ENCODE data around the gene ITPR2.

ITPR2 gene

GRCh38 chr12:26548227-26548626, 284.8 kb downstream of the ITPR2 start:
- no peak overlapping the region for H3K4me3 ChIP-seq (ENCODE audit: low read depth, low read length)
- no peak overlapping the region for H2BK12ac ChIP-seq (ENCODE audit: low read length)
- H3K27me3 ChIP-seq (ENCODE audit: insufficient read depth, low read length), result no peaks in the 10 kb centered on the region
- no peak overlapping the region for H2BK120ac ChIP-seq (ENCODE audit: insufficient read depth, low read length, poor library complexity)
- H4K12ac ChIP-seq (ENCODE audit: low read depth, low read length), result no peak overlapping the region
- no peak overlapping the region for H4K91ac ChIP-seq (ENCODE audit: low read depth, low read length)
- H3K36me3 ChIP-seq (ENCODE audit: control insufficient read depth in 1 of 2, insufficient read depth in 2 of 2, low read length in 2 of 2), result peaks cover 0 to 1% of the 10 kb centered on the region in 2 experiments
- H3K4me1 ChIP-seq (ENCODE audit: control insufficient read depth in 1 of 2, insufficient read depth in 2 of 2, low read length in 2 of 2), result peaks cover 2 to 4% of the 10 kb centered on the region in 2 experiments
- H3K23ac ChIP-seq (ENCODE audit: low read length), result no peak overlapping the region
- H3K27ac ChIP-seq (ENCODE audit: low read depth, low read length), result no peak overlapping the region
- no peaks in the 10 kb centered on the region for H3K79me1 ChIP-seq (ENCODE audit: low read length)
- H2AFZ ChIP-seq (ENCODE audit: insufficient read depth, low read length, poor library complexity), result no peak overlapping the region
- WGBS (ENCODE audit: extremely low coverage, insufficient coverage, insufficient read length), result no CpG with 5 or more reads among the region's 2 CpGs
- H3K4ac ChIP-seq (ENCODE audit: low read depth, low read length), result no peak overlapping the region
- H4K8ac ChIP-seq (ENCODE audit: low read depth, low read length), result no peak overlapping the region
- no peaks in the 10 kb centered on the region for H3K79me2 ChIP-seq (ENCODE audit: control insufficient read depth, insufficient read depth, low read length, poor library complexity)
- no peaks in the 10 kb centered on the region for H3K9me3 ChIP-seq (ENCODE audit: insufficient read depth, low read depth, low read length)
- no peak for DNase-seq
- H2BK5ac ChIP-seq (ENCODE audit: low read depth, low read length, poor library complexity), result no peak overlapping the region
- H2AK5ac ChIP-seq (ENCODE audit: low read length), result no peak overlapping the region
- H3K4me2 ChIP-seq (ENCODE audit: low read length), result no peak overlapping the region
- H3K9ac ChIP-seq (ENCODE audit: low read length), result no peak overlapping the region
- H3K18ac ChIP-seq (ENCODE audit: low read length), result no peak overlapping the region
- no peak overlapping the region for H3K14ac ChIP-seq (ENCODE audit: low read length)

GRCh38 chr12:26546535-26547314, 286.3 kb downstream of the ITPR2 start:
- Histone ChIP-seq H4K12ac (ENCODE audit: low read depth, low read length) (no peak overlapping the region), H3K4me2 (ENCODE audit: low read length) (no peak overlapping the region), H3K4ac (ENCODE audit: low read depth, low read length) (no peak overlapping the region), H3K79me1 (ENCODE audit: low read length) (no peaks in the 10 kb centered on the region), H2AFZ (ENCODE audit: insufficient read depth, low read length, poor library complexity) (no peak overlapping the region), H4K8ac (ENCODE audit: low read depth, low read length) (no peak overlapping the region), H2BK120ac (ENCODE audit: insufficient read depth, low read length, poor library complexity) (no peak overlapping the region), H3K27ac (ENCODE audit: low read depth, low read length) (no peak overlapping the region), H3K23ac (ENCODE audit: low read length) (no peak overlapping the region), H2BK5ac (ENCODE audit: low read depth, low read length, poor library complexity) (no peak overlapping the region), H3K27me3 (ENCODE audit: insufficient read depth, low read length) (no peaks in the 10 kb centered on the region), H3K18ac (ENCODE audit: low read length) (no peak overlapping the region), H3K4me1 (ENCODE audit: control insufficient read depth in 1 of 2, insufficient read depth in 2 of 2, low read length in 2 of 2) (peaks cover 2 to 4% of the 10 kb centered on the region in 2 experiments), H3K9me3 (ENCODE audit: insufficient read depth, low read depth, low read length) (no peaks in the 10 kb centered on the region), H3K9ac (ENCODE audit: low read length) (no peak overlapping the region), H3K79me2 (ENCODE audit: control insufficient read depth, insufficient read depth, low read length, poor library complexity) (no peaks in the 10 kb centered on the region), H4K91ac (ENCODE audit: low read depth, low read length) (no peak overlapping the region), H2AK5ac (ENCODE audit: low read length) (no peak overlapping the region), H2BK12ac (ENCODE audit: low read length) (no peak overlapping the region), H3K36me3 (ENCODE audit: control insufficient read depth in 1 of 2, insufficient read depth in 2 of 2, low read length in 2 of 2) (peaks cover 0 to 1% of the 10 kb centered on the region in 2 experiments), H3K14ac (ENCODE audit: low read length) (no peak overlapping the region), H3K4me3 (ENCODE audit: low read depth, low read length) (no peak overlapping the region)
- no CpG with 5 or more reads among the region's 3 CpGs for WGBS (ENCODE audit: extremely low coverage, insufficient coverage, insufficient read length)
- no peak for DNase-seq

GRCh38 chr12:26539131-26539530, 293.9 kb downstream of the ITPR2 start:
- no peak overlapping the region for H3K27ac ChIP-seq (ENCODE audit: low read depth, low read length)
- H3K23ac ChIP-seq (ENCODE audit: low read length), result no peak overlapping the region
- H3K36me3 ChIP-seq (ENCODE audit: control insufficient read depth in 1 of 2, insufficient read depth in 2 of 2, low read length in 2 of 2), result no peaks in the 10 kb centered on the region
- H2BK5ac ChIP-seq (ENCODE audit: low read depth, low read length, poor library complexity), result no peak overlapping the region
- no peak overlapping the region for H2BK120ac ChIP-seq (ENCODE audit: insufficient read depth, low read length, poor library complexity)
- H4K8ac ChIP-seq (ENCODE audit: low read depth, low read length), result no peak overlapping the region
- H3K27me3 ChIP-seq (ENCODE audit: insufficient read depth, low read length), result no peaks in the 10 kb centered on the region
- no CpG with 5 or more reads among the region's 4 CpGs for WGBS (ENCODE audit: extremely low coverage, insufficient coverage, insufficient read length)
- no peak overlapping the region for H2AK5ac ChIP-seq (ENCODE audit: low read length)
- no peaks in the 10 kb centered on the region for H3K9me3 ChIP-seq (ENCODE audit: insufficient read depth, low read depth, low read length)
- H4K91ac ChIP-seq (ENCODE audit: low read depth, low read length), result no peak overlapping the region
- no peak overlapping the region for H3K4me2 ChIP-seq (ENCODE audit: low read length)
- no peaks in the 10 kb centered on the region for H3K79me1 ChIP-seq (ENCODE audit: low read length)
- no peak overlapping the region for H3K4me3 ChIP-seq (ENCODE audit: low read depth, low read length)
- H3K9ac ChIP-seq (ENCODE audit: low read length), result no peak overlapping the region
- no peak for DNase-seq
- H3K4ac ChIP-seq (ENCODE audit: low read depth, low read length), result no peak overlapping the region
- no peak overlapping the region for H2AFZ ChIP-seq (ENCODE audit: insufficient read depth, low read length, poor library complexity)
- H2BK12ac ChIP-seq (ENCODE audit: low read length), result no peak overlapping the region
- no peak overlapping the region for H3K14ac ChIP-seq (ENCODE audit: low read length)
- no peak overlapping the region for H4K12ac ChIP-seq (ENCODE audit: low read depth, low read length)
- H3K4me1 ChIP-seq (ENCODE audit: control insufficient read depth in 1 of 2, insufficient read depth in 2 of 2, low read length in 2 of 2), result no peaks in the 10 kb centered on the region
- H3K18ac ChIP-seq (ENCODE audit: low read length), result no peak overlapping the region
- no peaks in the 10 kb centered on the region for H3K79me2 ChIP-seq (ENCODE audit: control insufficient read depth, insufficient read depth, low read length, poor library complexity)

- DNase-seq, result no peak
- Histone ChIP-seq H3K4me1 (ENCODE audit: control insufficient read depth in 1 of 2, insufficient read depth in 2 of 2, low read length in 2 of 2) (no peaks in the 10 kb centered on the region), H3K4me2 (ENCODE audit: low read length) (no peak overlapping the region), H3K4ac (ENCODE audit: low read depth, low read length) (no peak overlapping the region), H3K79me2 (ENCODE audit: control insufficient read depth, insufficient read depth, low read length, poor library complexity) (no peaks in the 10 kb centered on the region), H2BK5ac (ENCODE audit: low read depth, low read length, poor library complexity) (no peak overlapping the region), H4K91ac (ENCODE audit: low read depth, low read length) (no peak overlapping the region), H3K79me1 (ENCODE audit: low read length) (no peaks in the 10 kb centered on the region), H3K4me3 (ENCODE audit: low read depth, low read length) (no peak overlapping the region), H2AFZ (ENCODE audit: insufficient read depth, low read length, poor library complexity) (no peak overlapping the region), H3K18ac (ENCODE audit: low read length) (no peak overlapping the region), H3K9ac (ENCODE audit: low read length) (no peak overlapping the region), H2AK5ac (ENCODE audit: low read length) (no peak overlapping the region), H3K23ac (ENCODE audit: low read length) (no peak overlapping the region), H3K27ac (ENCODE audit: low read depth, low read length) (no peak overlapping the region), H2BK120ac (ENCODE audit: insufficient read depth, low read length, poor library complexity) (no peak overlapping the region), H2BK12ac (ENCODE audit: low read length) (no peak overlapping the region), H3K27me3 (ENCODE audit: insufficient read depth, low read length) (no peaks in the 10 kb centered on the region), H3K14ac (ENCODE audit: low read length) (no peak overlapping the region), H3K36me3 (ENCODE audit: control insufficient read depth in 1 of 2, insufficient read depth in 2 of 2, low read length in 2 of 2) (no peaks in the 10 kb centered on the region), H4K8ac (ENCODE audit: low read depth, low read length) (no peak overlapping the region), H4K12ac (ENCODE audit: low read depth, low read length) (no peak overlapping the region), H3K9me3 (ENCODE audit: insufficient read depth, low read depth, low read length) (no peaks in the 10 kb centered on the region)
- no CpG with 5 or more reads among the region's 3 CpGs for WGBS (ENCODE audit: extremely low coverage, insufficient coverage, insufficient read length)
Observed at GRCh38 chr12:26537651-26538050, 295.3 kb downstream of the ITPR2 start.

All from trophoblast cell (in vitro differentiated cells and primary cell).